ENCODE measurements around the gene TOMT. TPM values are rescaled to one million over a fixed set of nuclear protein-coding genes. Genes with fewer than 3 reads are reported as not detected.

The TOMT gene
- total and polyA plus RNA-seq, 2 of the 13 experiments (the other 11 are each of a cell fraction or from before 2014, with no cell fraction given), result not detected

- TF ChIP-seq, protein P1, sequence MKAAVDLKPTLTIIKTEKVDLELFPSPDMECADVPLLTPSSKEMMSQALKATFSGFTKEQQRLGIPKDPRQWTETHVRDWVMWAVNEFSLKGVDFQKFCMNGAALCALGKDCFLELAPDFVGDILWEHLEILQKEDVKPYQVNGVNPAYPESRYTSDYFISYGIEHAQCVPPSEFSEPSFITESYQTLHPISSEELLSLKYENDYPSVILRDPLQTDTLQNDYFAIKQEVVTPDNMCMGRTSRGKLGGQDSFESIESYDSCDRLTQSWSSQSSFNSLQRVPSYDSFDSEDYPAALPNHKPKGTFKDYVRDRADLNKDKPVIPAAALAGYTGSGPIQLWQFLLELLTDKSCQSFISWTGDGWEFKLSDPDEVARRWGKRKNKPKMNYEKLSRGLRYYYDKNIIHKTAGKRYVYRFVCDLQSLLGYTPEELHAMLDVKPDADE (CRISPR knock-in tag; IDR thresholded peaks at IDR 0.05), result no peak
- TF ChIP-seq ZFP41 (CRISPR knock-in tag; IDR thresholded peaks at IDR 0.05; ENCODE audit: borderline replicate concordance), result no peak
- TF ChIP-seq KMT2A (CRISPR knock-in tag; IDR thresholded peaks at IDR 0.05), result no peak
- TF ChIP-seq ZNF619 (CRISPR knock-in tag; IDR thresholded peaks at IDR 0.05), result 0 out of 2 replicates have a peak, but pooled peaks have one; percentile 21
- peak; percentile 85; the same call in 1 of the 2 replicates for TF ChIP-seq ZC3H4 (CRISPR knock-in tag; IDR thresholded peaks at IDR 0.05; ENCODE audit: borderline replicate concordance)
- TF ChIP-seq CREB1 (IDR thresholded peaks at IDR 0.05), result no peak
- TF ChIP-seq CREB1 (CRISPR knock-in tag; IDR thresholded peaks at IDR 0.05), result peak; percentile 48; the same call in 1 of the 2 replicates
- TF ChIP-seq ZNF34 (CRISPR knock-in tag; IDR thresholded peaks at IDR 0.05; ENCODE audit: borderline replicate concordance), result no peak
- peak; percentile 68; the same call in 1 of the 2 replicates for TF ChIP-seq ARNT2 (CRISPR knock-in tag; IDR thresholded peaks at IDR 0.05; ENCODE audit: low read depth)
- no peak for TF ChIP-seq HNF4A (CRISPR knock-in tag; IDR thresholded peaks at IDR 0.05)
- TF ChIP-seq MATR3 (CRISPR knock-in tag; IDR thresholded peaks at IDR 0.05), result no peak
- TF ChIP-seq RARG (CRISPR knock-in tag; IDR thresholded peaks at IDR 0.05; ENCODE audit: low read depth), result no peak
- no peak for TF ChIP-seq HCFC1 (IDR thresholded peaks at IDR 0.05; ENCODE audit: low read depth, low read length)
- peak; percentile 65; the same call in 1 of the 2 replicates for TF ChIP-seq SMYD3 (CRISPR knock-in tag; IDR thresholded peaks at IDR 0.05)
- no peak for TF ChIP-seq TCF12 (IDR thresholded peaks at IDR 0.05)
- no peak for TF ChIP-seq TCF12 (CRISPR knock-in tag; IDR thresholded peaks at IDR 0.05)
- no peak for TF ChIP-seq REST (IDR thresholded peaks at IDR 0.05; ENCODE audit: borderline replicate concordance in 1 of 2, low read depth in 1 of 2, low read length in 2 of 2)
- TF ChIP-seq ZNF782 (CRISPR knock-in tag; IDR thresholded peaks at IDR 0.05; ENCODE audit: borderline replicate concordance), result no peak
- TF ChIP-seq TBX2 (CRISPR knock-in tag; IDR thresholded peaks at IDR 0.05; ENCODE audit: borderline replicate concordance), result 0 out of 2 replicates have a peak, but pooled peaks have one; percentile 3
- TF ChIP-seq CSRNP1 (CRISPR knock-in tag; IDR thresholded peaks at IDR 0.05), result no peak
- no peak for TF ChIP-seq ZNF678 (CRISPR knock-in tag; IDR thresholded peaks at IDR 0.05)
- TF ChIP-seq HOXA3 (CRISPR knock-in tag; IDR thresholded peaks at IDR 0.05), result no peak
- TF ChIP-seq CC2D1A (CRISPR knock-in tag; IDR thresholded peaks at IDR 0.05), result peak; percentile 82; the same call in 1 of the 2 replicates
Observed at GRCh38 chr11:72112978-72113808, 7.5 kb downstream of the TOMT start (continued).

All from HepG2 (cell line).